ENCODE data around the gene JAKMIP2.
"Not testable (repeated sequence)": the region's sequence is repeated elsewhere in the genome, so short reads cannot be mapped to it uniquely, and the experiment has no call there.

Gene JAKMIP2

DNA sequence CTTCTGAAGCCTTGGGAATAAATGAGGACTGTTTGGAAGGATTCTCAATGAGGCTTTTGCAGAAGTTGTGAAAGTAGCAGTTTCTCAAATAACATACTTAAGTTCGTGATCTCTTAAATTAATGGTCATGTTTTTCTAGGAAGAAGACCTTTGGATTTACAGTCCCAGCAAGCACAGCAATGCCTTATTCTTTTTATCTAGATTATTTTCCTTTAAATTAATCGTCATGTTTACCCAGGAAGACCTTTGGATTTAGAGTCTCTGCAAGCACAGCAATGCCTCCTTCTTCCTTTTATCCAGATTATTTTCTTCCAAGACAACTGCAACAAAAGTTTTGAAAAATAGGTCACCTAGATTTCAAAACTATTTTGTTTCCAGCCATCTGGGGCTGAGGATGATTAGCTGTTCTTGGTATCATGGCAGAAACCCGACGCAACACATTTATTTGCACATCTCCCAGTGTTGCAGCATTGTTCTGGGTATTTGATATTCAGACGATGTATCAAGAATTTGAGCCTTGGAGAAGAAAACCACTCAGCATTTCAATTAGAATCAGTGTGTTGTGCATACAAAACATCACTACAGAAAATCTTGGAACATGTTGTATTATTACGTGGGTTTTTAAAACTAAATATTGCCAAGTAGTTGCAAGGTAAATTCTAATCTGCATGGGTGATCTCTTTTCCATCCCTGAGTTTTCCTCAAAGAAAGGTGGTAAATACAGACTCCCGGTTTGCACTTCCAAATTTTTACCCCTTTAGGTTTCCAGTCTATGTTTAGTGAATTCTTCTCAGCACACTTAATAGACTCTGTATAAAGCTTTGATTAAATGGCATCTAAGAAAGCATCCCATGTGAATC lies 50.9 kb downstream of the JAKMIP2 start:
- TF ChIP-seq, protein P1, sequence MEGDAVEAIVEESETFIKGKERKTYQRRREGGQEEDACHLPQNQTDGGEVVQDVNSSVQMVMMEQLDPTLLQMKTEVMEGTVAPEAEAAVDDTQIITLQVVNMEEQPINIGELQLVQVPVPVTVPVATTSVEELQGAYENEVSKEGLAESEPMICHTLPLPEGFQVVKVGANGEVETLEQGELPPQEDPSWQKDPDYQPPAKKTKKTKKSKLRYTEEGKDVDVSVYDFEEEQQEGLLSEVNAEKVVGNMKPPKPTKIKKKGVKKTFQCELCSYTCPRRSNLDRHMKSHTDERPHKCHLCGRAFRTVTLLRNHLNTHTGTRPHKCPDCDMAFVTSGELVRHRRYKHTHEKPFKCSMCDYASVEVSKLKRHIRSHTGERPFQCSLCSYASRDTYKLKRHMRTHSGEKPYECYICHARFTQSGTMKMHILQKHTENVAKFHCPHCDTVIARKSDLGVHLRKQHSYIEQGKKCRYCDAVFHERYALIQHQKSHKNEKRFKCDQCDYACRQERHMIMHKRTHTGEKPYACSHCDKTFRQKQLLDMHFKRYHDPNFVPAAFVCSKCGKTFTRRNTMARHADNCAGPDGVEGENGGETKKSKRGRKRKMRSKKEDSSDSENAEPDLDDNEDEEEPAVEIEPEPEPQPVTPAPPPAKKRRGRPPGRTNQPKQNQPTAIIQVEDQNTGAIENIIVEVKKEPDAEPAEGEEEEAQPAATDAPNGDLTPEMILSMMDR (IDR thresholded peaks at IDR 0.05; ENCODE audit: insufficient read depth, low read depth, low read length, missing control alignments), result no peak
- no peak overlapping the region for H3K4me3 ChIP-seq (ENCODE audit: low read depth, low read length)
- no peak for DNase-seq (ENCODE audit: low read depth)

DNA sequence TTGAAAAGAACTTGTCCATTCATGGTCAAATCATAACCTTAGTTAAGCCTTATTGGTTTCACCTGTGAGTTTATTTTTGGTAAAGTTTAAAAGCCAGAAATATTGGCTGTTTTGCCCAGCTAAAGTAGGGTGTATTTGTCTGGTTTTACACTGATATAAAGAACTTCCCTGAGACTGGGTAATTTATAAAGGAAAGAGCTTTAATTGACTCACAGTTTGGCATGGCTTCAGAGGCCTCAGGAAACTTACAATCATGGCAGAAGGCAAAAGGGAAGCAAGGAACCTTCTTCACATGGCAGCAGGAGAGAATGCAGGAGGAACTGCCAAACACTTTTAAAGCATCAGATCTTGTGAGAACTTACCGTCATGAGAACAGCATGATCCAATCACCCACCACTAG lies 55.3 kb downstream of the JAKMIP2 start:
- DNase-seq (ENCODE audit: low read depth), result no peak
- no peak overlapping the region for H3K4me3 ChIP-seq (ENCODE audit: low read depth, low read length)
- TF ChIP-seq, protein P1 (IDR thresholded peaks at IDR 0.05; ENCODE audit: insufficient read depth, low read depth, low read length, missing control alignments), result no peak

DNA sequence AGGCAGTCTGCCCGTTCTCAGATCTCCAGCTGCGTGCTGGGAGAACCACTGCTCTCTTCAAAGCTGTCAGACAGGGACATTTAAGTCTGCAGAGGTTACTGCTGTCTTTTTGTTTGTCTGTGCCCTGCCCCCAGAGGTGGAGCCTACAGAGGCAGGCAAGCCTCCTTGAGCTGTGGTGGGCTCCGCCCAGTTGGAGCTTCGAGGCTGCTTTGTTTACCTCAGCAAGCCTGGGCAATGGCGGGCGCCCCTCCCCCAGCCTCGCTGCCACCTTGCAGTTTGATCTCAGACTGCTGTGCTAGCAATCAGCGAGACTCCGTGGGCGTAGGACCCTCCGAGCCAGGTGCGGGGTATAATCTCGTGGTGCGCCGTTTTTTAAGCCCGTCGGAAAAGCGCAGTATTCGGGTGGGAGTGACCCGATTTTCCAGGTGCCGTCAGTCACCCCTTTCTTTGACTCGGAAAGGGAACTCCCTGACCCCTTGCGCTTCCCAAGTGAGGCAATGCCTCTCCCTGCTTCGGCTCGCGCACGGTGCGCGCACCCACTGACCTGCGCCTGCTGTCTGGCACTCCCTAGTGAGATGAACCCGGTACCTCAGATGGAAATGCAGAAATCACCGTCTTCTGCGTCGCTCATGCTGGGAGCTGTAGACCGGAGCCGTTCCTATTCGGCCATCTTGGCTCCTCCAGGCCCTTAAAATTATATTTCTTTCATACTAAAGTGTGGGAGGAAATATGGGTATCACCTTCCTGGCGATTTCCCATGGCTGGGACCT lies 61.2 kb downstream of the JAKMIP2 start:
- not testable (repeated sequence) for DNase-seq (ENCODE audit: low read depth); H3K4me3 ChIP-seq (ENCODE audit: low read depth, low read length)

GRCh38 chr5:147713550-147714295 lies 68.8 kb downstream of the JAKMIP2 start:
- no peak for DNase-seq (ENCODE audit: low read depth)
- H3K4me3 ChIP-seq (ENCODE audit: low read depth, low read length), result no peak overlapping the region
- TF ChIP-seq, protein P1 (IDR thresholded peaks at IDR 0.05; ENCODE audit: insufficient read depth, low read depth, low read length, missing control alignments), result no peak

GRCh38 chr5:147712598-147712997 lies 69.9 kb downstream of the JAKMIP2 start:
- TF ChIP-seq, protein P1 (IDR thresholded peaks at IDR 0.05; ENCODE audit: insufficient read depth, low read depth, low read length, missing control alignments), result no peak
- H3K4me3 ChIP-seq (ENCODE audit: low read depth, low read length), result no peak overlapping the region
- DNase-seq (ENCODE audit: low read depth), result no peak

- no peak overlapping the region for H3K4me3 ChIP-seq (ENCODE audit: low read depth, low read length)
- DNase-seq (ENCODE audit: low read depth), result no peak
- TF ChIP-seq, protein P1 (IDR thresholded peaks at IDR 0.05; ENCODE audit: insufficient read depth, low read depth, low read length, missing control alignments), result no peak
Measured at GRCh38 chr5:147712019-147712418, 70.5 kb downstream of the JAKMIP2 start.

DNA sequence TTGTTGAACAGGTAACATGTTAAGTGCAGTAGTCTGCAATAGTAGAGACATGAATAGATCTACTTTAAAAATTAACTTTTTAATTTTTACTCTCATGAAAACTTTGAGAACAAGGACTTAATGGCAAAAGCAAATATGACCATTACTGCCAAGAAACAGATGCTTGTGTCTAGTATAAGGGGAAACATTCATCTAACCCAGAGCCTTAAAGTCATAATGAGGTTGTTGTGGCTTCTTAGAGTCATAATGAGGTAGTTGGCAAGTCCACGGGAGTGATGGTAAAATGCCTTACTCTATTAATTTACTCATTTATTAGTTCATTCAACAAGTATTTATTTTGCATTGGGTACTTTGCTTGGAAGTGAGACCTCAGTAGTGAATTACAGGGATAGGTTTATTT lies 71.5 kb downstream of the JAKMIP2 start:
- no peak overlapping the region for H3K4me3 ChIP-seq (ENCODE audit: low read depth, low read length)
- DNase-seq (ENCODE audit: low read depth), result no peak
- TF ChIP-seq, protein P1 (IDR thresholded peaks at IDR 0.05; ENCODE audit: insufficient read depth, low read depth, low read length, missing control alignments), result no peak
